Hippocampal formation (tissue), 2 donors: ENCODE results near the gene CCT6B.
"Not testable (repeated sequence)": the region's sequence is repeated elsewhere in the genome, so short reads cannot be mapped to it uniquely, and the experiment has no call there.

Experiments
- DNase-seq, 2 donors: peaks; one replicate each; lab custom pipeline; 2025; lab: John Stamatoyannopoulos, UW

The CCT6B gene, protein sequence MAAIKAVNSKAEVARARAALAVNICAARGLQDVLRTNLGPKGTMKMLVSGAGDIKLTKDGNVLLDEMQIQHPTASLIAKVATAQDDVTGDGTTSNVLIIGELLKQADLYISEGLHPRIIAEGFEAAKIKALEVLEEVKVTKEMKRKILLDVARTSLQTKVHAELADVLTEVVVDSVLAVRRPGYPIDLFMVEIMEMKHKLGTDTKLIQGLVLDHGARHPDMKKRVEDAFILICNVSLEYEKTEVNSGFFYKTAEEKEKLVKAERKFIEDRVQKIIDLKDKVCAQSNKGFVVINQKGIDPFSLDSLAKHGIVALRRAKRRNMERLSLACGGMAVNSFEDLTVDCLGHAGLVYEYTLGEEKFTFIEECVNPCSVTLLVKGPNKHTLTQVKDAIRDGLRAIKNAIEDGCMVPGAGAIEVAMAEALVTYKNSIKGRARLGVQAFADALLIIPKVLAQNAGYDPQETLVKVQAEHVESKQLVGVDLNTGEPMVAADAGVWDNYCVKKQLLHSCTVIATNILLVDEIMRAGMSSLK

DNA sequence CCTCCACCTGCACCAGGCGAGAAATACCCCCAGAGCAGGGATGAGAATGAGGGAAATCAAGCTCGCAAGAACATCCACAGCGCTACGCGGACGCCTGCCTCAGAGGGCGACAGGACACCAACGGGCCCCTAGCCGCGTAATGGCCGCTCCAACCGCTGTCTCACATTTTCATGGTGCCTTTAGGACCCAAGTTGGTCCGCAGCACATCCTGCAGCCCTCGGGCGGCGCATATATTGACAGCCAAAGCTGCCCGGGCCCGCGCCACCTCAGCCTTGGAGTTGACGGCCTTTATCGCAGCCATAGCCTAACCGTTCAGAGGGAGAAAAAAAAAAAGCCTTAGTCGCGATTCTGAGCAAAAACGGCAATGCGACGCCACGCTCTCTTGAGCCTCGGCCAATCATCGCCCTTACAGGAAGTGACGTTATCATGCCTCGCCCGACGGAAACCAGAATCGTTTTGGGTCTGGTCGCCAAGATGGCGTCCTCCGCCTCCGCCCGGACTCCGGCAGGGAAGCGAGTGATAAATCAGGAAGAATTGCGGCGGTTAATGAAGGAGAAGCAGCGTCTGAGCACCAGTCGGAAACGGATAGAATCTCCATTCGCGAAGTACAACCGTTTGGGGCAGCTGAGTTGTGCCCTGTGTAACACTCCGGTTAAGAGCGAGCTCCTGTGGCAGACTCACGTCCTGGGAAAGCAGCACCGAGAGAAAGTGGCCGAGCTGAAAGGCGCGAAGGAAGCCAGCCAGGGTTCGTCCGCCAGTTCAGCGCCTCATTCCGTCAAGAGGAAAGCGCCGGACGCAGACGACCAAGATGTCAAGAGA is at the start of gene CCT6B, which contains the start of gene ZNF830:
Gene CCT6B (minus strand): TSS at position 368 of the 819 bp plus-strand sequence. CDS start 67 bp downstream, at position 301.
Gene ZNF830 (plus strand): TSS at position 448 of the 819 bp plus-strand sequence. CDS start 27 bp downstream, at position 475.
- DNase-seq = peak; percentile 87 to 91

DNA sequence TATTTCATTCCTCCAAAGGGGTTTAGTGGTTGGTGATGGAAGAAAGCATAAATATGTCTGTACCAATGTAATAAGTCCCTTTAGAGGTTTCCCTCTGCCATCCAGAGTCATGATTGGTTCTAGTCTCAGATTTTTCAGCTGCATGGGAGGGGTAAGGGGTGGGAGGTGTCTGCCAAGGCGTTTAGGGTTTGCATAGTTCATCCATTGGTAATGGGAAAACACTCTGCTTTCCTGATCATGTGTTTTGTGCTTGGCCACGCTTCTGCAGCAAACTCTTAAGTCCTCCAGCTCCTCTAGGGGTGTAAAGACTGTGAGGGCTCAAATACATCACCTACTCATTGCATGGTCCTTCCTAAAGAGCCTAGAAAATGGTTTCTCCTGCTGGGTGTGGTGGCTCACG is 48.8 kb upstream of the CCT6B start:
- DNase-seq = no peak

DNA sequence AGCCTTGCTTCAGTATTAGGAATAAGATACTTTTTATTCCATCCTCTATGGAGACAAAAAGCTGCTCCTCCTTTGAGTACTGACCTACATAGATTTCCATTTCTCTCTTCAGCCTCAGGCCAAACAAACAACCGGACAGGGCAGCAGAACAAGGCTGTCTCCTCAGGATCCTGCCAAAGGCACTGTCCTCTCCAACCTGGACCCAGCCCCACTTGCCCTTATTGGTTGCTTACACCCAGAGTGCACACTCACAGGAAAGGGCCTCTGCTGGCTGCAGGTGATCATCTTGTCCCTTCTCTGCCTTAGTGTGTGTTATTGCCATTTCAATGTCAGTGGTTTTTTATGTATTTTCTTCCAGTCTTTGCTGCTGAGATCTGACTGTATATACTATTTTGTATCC is 45.7 kb upstream of the CCT6B start:
- no peak for DNase-seq

DNA sequence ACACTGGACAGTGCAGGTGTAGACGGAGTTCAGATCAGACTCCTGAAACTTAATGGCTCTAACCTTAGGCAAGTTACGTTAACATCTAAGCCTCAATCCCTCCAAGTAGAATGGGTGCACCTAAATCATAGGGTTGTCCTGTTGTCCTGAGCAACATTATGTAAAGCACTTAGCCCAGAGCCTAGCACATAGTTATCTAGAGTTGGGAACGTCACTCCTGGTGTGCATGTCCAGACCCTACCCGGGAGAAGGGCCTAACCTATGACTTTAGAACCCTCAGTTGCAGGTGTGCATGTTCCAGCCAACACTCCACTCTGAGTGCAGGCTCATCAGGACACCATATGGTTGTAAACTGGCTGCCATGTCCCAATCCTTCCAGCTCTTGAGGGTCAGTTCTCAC is 45.1 kb upstream of the CCT6B start:
- no peak for DNase-seq

DNA sequence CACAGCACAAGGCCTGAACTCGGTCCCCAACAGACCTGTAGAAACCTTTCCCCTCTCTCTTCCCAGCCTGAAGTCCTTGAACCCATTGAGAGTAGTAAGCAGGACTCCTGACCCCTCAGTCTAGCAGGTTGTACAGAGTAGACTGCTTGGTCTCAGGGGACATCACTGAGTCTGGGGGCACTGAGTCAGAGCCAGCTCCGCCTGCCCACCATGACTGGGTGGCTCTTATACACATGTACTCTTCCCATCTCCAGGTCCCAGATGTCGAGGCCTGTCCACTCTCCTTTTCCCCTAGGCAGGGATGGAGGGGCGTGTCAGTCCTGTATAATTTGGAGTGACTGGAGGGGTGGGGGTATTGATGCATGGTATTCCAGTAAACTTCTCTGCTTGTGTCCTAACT is 42.5 kb upstream of the CCT6B start:
- no peak for DNase-seq

DNA sequence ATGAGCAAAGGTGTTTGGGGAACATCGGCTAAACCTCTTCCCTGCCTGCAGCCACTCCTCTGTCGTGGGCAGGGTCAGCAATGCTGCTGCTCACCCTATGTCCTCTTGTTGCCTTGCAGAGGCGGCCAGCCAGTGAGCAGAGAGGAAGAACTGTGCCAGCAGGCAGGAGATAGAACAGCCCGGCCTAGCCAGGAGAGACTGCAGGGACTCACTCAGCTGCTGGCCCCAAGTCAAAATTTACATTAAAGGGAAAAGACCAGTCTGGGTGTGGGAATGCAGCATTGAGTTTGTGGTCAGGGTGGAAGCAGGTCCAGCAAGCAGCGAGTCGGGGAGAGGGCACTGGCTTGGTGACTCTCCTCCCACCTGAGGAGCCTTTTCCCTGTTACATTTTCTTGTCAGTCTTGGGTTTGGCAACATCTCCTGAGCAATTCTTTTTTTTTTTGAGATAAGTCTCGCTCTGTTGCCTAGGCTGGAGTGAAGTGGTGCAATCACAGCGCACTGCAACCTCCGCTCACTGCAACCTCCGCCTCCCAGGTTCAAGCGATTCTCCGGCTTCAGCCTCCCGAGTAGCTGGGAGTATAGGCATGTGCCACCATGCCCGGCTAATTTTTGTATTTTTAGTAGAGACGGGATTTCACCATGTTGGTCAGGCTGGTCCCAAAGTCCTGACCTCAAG is 41.8 kb upstream of the CCT6B start:
- no peak for DNase-seq

DNA sequence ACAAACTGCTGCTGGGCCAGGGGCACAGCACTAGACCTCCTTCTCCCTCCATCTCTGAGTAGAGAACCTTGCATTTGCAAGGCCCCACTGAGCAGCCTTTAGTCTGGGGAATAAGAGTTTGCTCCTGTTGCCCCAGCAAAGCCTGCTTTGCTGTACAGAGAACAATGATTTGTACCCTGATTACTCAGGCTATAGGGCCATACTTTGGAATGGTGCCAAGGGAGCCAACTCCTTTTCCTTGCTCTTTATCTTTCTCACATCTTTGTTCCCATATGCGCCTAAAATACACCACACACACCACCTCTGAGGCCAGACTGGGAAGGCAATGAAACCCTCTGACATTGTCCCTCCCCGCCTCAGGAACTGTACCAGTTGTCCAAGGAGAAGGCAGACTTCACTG is 40.3 kb upstream of the CCT6B start:
- DNase-seq = no peak

DNA sequence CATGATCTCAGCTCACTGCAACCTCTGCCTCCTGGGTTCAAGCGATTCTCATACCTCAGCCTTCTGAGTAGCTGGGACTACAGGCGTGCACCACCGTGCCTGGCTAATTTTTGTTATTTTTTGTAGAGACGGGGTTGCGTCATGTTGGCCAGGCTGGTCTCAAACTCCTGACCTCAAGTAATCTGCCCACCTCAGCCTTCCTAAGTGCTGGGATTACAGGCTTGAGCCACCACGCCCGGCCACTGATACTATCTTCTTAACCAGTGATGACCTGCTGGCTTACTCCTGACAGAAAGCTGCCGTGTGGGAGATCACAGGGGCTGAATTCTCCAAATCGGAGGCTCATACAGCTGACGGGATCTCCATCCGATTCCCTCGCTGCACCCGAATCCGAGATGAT is 39.7 kb upstream of the CCT6B start:
- DNase-seq = not testable (repeated sequence)

DNA sequence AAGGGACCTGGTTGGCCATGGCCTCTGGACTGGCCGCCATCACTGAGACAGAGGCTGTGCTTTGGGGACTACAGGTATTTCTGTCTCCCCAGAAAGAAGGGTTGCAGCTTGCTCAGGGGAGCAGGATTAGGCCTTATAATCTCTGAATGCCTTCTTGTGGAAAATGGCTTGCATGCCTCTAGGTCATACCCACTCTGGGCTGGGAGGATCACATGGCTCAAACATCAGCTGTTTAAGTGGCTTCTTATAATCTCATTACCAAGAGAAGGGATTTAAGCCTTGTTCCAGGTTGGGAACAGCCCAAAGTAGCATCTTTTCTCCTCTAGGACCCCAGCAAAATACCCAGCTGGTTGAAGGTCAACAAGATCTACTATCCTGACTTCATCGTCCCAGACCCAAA is 38.2 kb upstream of the CCT6B start:
- no peak for DNase-seq

DNA sequence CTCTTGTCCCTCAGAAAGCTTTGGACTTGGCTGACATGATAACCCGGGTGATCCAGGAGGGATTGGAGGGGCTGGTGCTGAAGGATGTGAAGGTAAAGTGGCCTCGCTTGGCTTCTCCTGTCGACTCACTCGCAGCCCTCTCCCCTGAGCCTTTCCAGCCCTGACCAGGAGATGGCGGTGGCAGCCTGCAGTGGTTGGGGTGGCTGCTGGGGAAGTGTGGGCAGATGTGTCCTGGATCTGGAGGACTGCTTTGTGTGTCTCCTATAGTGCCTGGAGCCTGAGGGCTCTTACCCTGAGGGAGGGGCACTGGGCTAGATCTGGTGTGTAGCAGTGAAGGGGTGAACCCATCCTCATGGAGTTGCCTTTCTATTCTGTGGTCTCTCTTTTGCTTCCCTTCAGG is 36.9 kb upstream of the CCT6B start:
- DNase-seq = peak; percentile 61 to 77

DNA sequence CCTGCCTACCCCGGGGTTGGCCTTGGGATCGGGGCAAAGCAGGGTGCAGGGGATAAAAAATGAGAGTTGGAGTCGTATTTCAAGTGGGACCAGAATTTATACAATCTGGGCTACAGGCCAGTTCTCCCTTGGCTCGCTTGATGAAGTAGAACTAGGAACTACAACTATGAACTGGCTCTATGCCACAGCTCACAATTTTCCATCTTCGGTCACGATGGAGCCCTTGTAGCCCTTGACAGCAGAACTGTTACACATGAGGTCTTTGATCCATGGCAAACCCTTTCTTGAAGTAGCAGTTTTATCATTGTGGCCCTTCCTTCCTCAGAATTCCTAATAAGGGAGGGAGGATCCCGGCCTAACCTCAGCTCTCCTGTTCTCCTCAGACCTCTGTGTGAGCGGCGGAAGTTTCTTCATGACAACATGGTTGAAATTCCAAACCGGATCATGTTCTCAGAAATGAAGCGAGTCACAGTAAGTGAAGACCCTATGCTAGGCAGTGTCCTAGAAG is 36.1 kb upstream of the CCT6B start:
- DNase-seq = no peak

DNA sequence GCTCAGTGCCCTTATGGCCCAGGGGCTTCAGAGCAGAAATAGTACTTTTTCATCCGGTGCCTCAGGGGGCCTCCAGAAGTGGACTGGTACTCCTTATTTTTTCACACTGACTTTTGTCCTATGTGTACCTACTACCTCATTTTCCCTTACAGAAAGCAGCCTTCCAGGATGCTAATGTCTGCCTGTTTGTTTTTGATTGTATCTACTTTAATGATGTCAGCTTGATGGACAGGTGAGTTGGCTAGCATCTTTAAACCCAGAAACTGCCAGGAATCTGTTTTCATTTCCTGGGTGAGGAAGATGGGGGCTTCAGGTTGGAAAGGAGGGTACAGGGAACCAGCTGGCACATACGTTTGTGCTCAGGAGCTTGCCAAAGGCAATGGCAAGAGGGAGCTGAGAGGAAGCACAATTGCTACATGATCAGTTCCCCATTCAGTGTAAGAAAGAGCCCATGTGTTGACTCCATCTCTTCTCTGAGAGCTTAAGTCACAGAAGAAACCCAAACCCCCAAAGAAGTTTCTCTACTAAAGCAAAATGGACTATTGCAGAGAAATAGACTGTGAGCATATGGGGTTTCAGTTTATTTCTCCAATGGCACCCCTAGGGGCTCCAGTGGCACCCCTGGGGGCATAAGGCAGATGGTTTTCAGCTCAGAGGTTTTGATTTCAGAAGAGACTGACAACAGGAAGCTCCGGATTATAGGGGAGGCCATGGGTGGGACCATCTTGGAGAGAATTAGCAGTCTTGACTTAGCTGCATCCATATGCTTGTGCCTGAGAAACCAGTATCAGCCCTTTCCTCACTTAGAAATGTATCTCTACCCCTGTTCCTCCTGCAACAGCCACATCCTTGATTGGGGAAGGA is 35.4 kb upstream of the CCT6B start:
- DNase-seq = no peak

DNA sequence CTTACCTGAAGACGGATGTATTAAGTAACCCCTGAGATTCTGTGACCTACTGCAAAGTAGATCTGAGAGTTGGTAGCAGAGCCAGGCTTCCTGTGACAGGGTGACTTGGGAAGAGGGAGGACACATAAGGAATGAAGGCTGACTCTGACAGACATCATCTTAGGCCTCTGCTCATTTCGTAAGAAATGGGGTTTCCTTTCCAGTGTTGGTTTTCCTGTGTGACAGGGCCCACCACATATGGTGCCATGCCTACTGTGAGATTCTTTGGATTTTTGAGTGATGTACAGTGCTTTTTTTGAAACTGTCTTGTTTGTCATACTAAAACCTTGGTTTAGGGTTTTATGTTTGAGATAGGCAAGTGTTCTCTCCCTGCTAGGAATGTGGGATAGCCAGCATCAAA is 31.8 kb upstream of the CCT6B start:
- no peak for DNase-seq

DNA sequence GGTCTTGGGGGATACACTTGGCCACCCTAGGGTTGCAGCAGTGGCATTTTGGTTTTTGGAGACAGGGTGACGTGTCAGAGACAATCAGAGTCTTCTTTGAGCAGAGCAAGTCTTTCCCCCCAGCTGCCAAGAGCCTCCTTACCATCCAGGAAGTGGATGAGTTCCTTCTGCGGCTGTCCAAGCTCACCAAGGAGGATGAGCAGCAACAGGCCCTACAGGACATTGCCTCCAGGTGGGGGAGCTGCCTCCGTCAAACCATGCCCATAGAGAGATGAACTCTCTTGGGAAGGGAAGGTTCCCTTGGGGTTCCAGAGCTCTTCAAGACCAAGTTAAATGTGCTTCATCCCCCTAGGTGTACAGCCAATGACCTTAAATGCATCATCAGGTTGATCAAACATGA is 30.3 kb upstream of the CCT6B start:
- no peak for DNase-seq

DNA sequence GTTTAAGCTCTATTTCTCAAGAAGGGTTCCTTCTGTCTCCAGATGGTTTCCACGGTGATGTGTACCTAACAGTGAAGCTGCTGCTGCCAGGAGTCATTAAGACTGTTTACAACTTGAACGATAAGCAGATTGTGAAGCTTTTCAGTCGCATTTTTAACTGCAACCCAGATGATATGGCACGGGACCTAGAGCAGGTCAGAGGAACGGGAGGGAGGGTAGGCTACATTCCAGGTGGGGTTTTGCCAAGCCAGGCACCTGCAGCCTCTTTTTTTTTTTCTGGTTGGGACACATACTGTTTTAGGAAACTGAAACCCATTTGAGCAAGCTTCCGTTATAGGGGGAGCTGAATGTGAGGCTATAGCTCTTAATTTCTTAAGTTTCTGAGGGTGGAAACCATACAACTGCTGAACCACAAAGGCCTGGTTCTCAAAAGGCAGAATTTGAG is 29.7 kb upstream of the CCT6B start:
- DNase-seq = no peak

DNA sequence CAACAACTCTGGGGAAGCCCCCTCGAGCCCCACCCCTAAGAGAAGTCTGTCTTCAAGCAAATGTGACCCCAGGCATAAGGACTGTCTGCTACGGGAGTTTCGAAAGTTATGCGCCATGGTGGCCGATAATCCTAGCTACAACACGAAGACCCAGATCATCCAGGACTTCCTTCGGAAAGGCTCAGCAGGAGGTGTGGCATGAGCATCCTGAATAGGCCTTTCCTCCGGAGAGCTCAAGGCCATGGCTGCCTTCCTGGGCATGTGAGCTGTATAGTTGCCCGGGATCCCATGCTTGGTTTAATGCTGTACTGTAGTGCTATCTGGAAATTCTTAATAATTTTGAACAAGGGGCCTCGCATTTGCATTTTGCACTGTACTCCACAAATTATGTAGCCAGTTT is 28.2 kb upstream of the CCT6B start:
- DNase-seq = no peak

DNA sequence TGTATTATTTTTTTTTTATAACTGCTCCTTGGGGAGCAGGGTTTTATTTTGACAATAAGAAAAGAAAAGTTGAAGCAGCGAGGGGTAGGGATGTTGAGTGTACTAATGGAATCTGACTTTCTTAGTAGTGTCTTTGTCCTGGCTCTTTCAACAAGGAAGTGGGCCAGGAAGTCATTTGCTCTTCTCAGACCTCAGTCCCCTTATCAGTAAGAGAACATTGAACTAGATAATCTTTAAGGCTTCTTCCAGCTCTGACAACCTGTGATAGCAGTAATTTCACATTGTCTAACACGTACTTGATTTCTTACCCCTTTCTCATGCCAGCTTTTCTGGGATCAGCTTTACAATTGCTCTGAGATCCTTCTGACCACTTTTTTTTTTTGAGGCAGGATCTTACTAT is 27.4 kb upstream of the CCT6B start:
- no peak for DNase-seq

DNA sequence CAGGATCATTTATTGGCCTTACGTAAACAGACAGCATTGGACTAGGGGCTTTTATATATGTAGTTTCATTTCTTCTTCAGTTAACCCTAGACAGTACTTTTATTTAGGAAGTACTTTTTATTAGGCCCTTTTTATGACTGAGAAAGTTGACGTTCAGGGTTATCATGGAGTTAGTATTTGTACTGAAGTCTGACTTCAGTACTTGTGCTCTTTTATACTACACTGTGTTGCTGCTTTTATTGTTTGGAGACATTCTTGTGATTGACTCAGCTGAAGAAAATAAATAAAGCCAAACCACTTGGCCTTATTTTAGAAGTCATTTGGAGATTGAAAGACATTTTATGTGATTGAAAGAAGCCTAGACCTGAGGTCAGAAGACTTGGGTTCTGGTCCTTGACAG is 26.0 kb upstream of the CCT6B start:
- DNase-seq = no peak

DNA sequence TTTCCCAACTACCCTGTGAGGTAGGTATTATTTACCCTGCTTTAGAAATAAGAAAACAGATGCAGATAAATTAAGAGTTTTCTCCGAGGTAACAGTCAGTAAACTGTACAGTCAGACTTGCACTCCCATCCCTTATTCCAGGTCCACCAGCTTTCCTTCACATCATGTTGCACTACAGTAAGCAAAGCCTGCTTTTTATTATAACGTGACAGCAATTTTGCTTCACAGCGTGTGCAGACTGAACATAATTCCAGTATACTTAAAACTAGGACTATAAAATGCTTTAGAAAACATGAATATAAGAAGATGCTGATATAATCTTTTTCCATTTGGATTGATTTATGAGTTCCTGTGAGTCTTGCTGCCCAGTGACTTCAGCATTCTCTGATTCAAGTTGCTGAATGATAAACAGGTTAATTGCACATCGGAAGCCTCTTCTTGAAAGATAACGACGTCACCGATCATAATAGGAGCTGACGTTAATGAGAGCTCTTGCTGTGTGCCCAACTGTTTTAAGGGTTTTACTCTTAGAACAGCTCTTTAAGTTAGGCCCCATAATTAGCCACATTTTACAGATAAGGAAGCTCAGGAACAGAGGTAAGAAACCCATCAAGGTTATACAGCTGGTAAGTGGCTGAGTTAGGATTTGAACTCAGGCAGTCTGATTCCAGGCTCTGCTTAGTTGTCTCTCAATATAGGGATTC is 20.4 kb upstream of the CCT6B start:
- DNase-seq = no peak
